Renal cortical epithelial cell (primary cell): ENCODE measurements around the gene APLNR. TPM values are rescaled to one million over a fixed set of nuclear protein-coding genes. Genes with fewer than 3 reads are reported as not detected.

Experiments used
- DNase-seq: peaks from one replicate; pipeline ENCODE4 v3.0.0-alpha.2; 2011; ENCODE audit warnings: low read depth
- total RNA-seq: library from RNA; depleted of rRNA; stranded (reverse); fragments of >200 nt; gene quantifications from 2 replicates; pipeline ENCODE4 v1.2.3, GENCODE V29; 2014

APLNR gene
- total RNA-seq, 1 donor from 2014 or later, result not detected

- no peak for DNase-seq
Observed at GRCh38 chr11:57217053-57217452, 20.0 kb downstream of the APLNR start.

- DNase-seq, result no peak
Observed at GRCh38 chr11:57216463-57216862, 20.6 kb downstream of the APLNR start.

GRCh38 chr11:57214494-57214893 is 22.6 kb downstream of the APLNR start:
- DNase-seq, result peak; percentile 59

- no peak for DNase-seq
Observed at GRCh38 chr11:57214098-57214417, 23.0 kb downstream of the APLNR start.

- no peak for DNase-seq
Observed at GRCh38 chr11:57213342-57214097, 23.5 kb downstream of the APLNR start.

GRCh38 chr11:57210781-57211180 is 26.3 kb downstream of the APLNR start:
- no peak for DNase-seq

GRCh38 chr11:57207168-57207567 is 29.9 kb downstream of the APLNR start:
- no peak for DNase-seq

GRCh38 chr11:57205041-57205641 is 31.9 kb downstream of the APLNR start:
- no peak for DNase-seq

GRCh38 chr11:57203882-57204480 is 33.1 kb downstream of the APLNR start:
- DNase-seq, result no peak

- no peak for DNase-seq
Observed at GRCh38 chr11:57203359-57203758, 33.7 kb downstream of the APLNR start.

- DNase-seq, result no peak
Observed at GRCh38 chr11:57202281-57202680, 34.8 kb downstream of the APLNR start.

- no peak for DNase-seq
Observed at GRCh38 chr11:57200917-57201316, 36.1 kb downstream of the APLNR start.

GRCh38 chr11:57199330-57199729 is 37.7 kb downstream of the APLNR start:
- no peak for DNase-seq

- DNase-seq, result no peak
Observed at GRCh38 chr11:57197762-57198161, 39.3 kb downstream of the APLNR start.

- no peak for DNase-seq
Observed at GRCh38 chr11:57196596-57196995, 40.5 kb downstream of the APLNR start.

- no peak for DNase-seq
Observed at GRCh38 chr11:57192316-57192715, 44.7 kb downstream of the APLNR start.

- DNase-seq, result no peak
Observed at GRCh38 chr11:57191311-57192219, 45.5 kb downstream of the APLNR start.

- no peak for DNase-seq
Observed at GRCh38 chr11:57190548-57190947, 46.5 kb downstream of the APLNR start.
